OCI-LY1 (cell line): ENCODE data around the gene FMN2.

Experiments
- CTCF ChIP-seq: fragments of 200-600 bp; sonication (generic), shearing (Covaris generic); IDR thresholded peaks from 2 replicates; pipeline ENCODE4 v1.5.1; 2017; ENCODE audit warnings: mild to moderate bottlenecking, antibody characterized with exemption, low read length, moderate library complexity, mixed read lengths
- EZH2 ChIP-seq: fragments of 200-600 bp; sonication (generic), shearing (Covaris generic); IDR thresholded peaks from 2 replicates; pipeline ENCODE4 v1.8.0; 2017; ENCODE audit warnings: borderline replicate concordance, mixed run types, mild to moderate bottlenecking, antibody characterized with exemption, low read length, moderate library complexity, mixed read lengths

DNA sequence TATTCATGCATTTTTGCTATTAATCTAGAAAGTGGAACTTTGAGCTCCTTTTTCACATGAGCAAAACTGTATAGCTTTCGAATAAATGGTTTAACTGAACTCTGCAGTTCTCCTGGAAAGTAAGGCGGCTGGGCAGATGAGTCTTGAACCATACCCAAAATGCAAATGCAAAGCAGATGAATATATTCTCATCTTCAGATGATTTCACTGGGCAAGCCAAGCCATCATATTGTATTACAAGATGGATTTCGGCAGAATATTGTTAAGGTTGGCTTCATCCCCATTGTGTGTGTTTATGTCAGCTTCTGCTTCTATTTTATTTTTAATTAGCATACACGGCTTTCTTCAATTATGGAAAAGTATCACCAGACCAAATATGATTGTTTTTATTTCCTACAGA, 310.6 kb downstream of the FMN2 start:
- TF ChIP-seq CTCF (no peak), EZH2 (no peak)
